ENCODE results near the gene NR3C2.
"Not testable (repeated sequence)": the region's sequence is repeated elsewhere in the genome, so short reads cannot be mapped to it uniquely, and the experiment has no call there.

Gene NR3C2

GRCh38 chr4:148196164-148196563, 246.1 kb downstream of the NR3C2 start:
- no peak for TF ChIP-seq EZH2 (IDR thresholded peaks at IDR 0.05; ENCODE audit: borderline replicate concordance, low read depth, low read length, severe bottlenecking)
- TF ChIP-seq CTCF (IDR thresholded peaks at IDR 0.05; ENCODE audit: borderline replicate concordance, extremely low read depth, low read length, poor library complexity, severe bottlenecking): no peak
- H3K27me3 ChIP-seq (ENCODE audit: insufficient read depth, low read length, poor library complexity): no peaks in the 10 kb centered on the region
- no peaks in the 10 kb centered on the region for H4K20me1 ChIP-seq (ENCODE audit: insufficient read depth, low read length)
- no peak overlapping the region for H3K4me3 ChIP-seq (ENCODE audit: low read depth in 1 of 2, low read length in 2 of 2)
- no peak overlapping the region for H3K4me2 ChIP-seq (ENCODE audit: insufficient read depth, low read length)
- H3K9me3 ChIP-seq (ENCODE audit: insufficient read depth, low read length, severe bottlenecking): no peaks in the 10 kb centered on the region
- no peaks in the 10 kb centered on the region for H3K79me2 ChIP-seq (ENCODE audit: insufficient read depth, low read length)
- H3K27ac ChIP-seq (ENCODE audit: low read length): no peak overlapping the region
- DNase-seq (no peak), ATAC-seq (ENCODE audit: insufficient read depth, low read depth) (no peak)
- H3K4me1 ChIP-seq (ENCODE audit: insufficient read depth, low read length): no peaks in the 10 kb centered on the region
- H2AFZ ChIP-seq (ENCODE audit: low read depth, low read length): no peak overlapping the region
- H3K36me3 ChIP-seq (ENCODE audit: insufficient read depth, low read length): no peaks in the 10 kb centered on the region
- no peak overlapping the region for H3K9ac ChIP-seq (ENCODE audit: low read depth, low read length)

- Histone ChIP-seq H3K27me3 (ENCODE audit: insufficient read depth, low read length, poor library complexity) (no peaks in the 10 kb centered on the region), H3K27ac (ENCODE audit: low read length) (no peak overlapping the region), H3K9ac (ENCODE audit: low read depth, low read length) (no peak overlapping the region), H3K79me2 (ENCODE audit: insufficient read depth, low read length) (no peaks in the 10 kb centered on the region), H3K36me3 (ENCODE audit: insufficient read depth, low read length) (no peaks in the 10 kb centered on the region), H4K20me1 (ENCODE audit: insufficient read depth, low read length) (no peaks in the 10 kb centered on the region), H3K4me3 (ENCODE audit: low read depth in 1 of 2, low read length in 2 of 2) (no peak overlapping the region), H2AFZ (ENCODE audit: low read depth, low read length) (no peak overlapping the region), H3K4me1 (ENCODE audit: insufficient read depth, low read length) (no peaks in the 10 kb centered on the region), H3K9me3 (ENCODE audit: insufficient read depth, low read length, severe bottlenecking) (no peaks in the 10 kb centered on the region), H3K4me2 (ENCODE audit: insufficient read depth, low read length) (no peak overlapping the region)
- TF ChIP-seq CTCF (IDR thresholded peaks at IDR 0.05; ENCODE audit: borderline replicate concordance, extremely low read depth, low read length, poor library complexity, severe bottlenecking) (no peak), EZH2 (IDR thresholded peaks at IDR 0.05; ENCODE audit: borderline replicate concordance, low read depth, low read length, severe bottlenecking) (no peak)
- ATAC-seq (ENCODE audit: insufficient read depth, low read depth): no peak
- no peak for DNase-seq
Measured at GRCh38 chr4:148192526-148192925, 249.7 kb downstream of the NR3C2 start.

GRCh38 chr4:148187454-148188222, 254.6 kb downstream of the NR3C2 start:
- H3K4me3 ChIP-seq (ENCODE audit: low read depth in 1 of 2, low read length in 2 of 2); H3K79me2 ChIP-seq (ENCODE audit: insufficient read depth, low read length); H3K4me2 ChIP-seq (ENCODE audit: insufficient read depth, low read length); H3K4me1 ChIP-seq (ENCODE audit: insufficient read depth, low read length); H3K27ac ChIP-seq (ENCODE audit: low read length); H3K9ac ChIP-seq (ENCODE audit: low read depth, low read length); H3K27me3 ChIP-seq (ENCODE audit: insufficient read depth, low read length, poor library complexity); H3K9me3 ChIP-seq (ENCODE audit: insufficient read depth, low read length, severe bottlenecking); H2AFZ ChIP-seq (ENCODE audit: low read depth, low read length); H4K20me1 ChIP-seq (ENCODE audit: insufficient read depth, low read length); ATAC-seq (ENCODE audit: insufficient read depth, low read depth); DNase-seq; H3K36me3 ChIP-seq (ENCODE audit: insufficient read depth, low read length): not testable (repeated sequence)

GRCh38 chr4:148184922-148185321, 257.3 kb downstream of the NR3C2 start:
- H3K36me3 ChIP-seq (ENCODE audit: insufficient read depth, low read length): no peaks in the 10 kb centered on the region

More at GRCh38 chr4:148184922-148185321, 257.3 kb downstream of the NR3C2 start:
- Histone ChIP-seq H2AFZ (ENCODE audit: low read depth, low read length) (no peak overlapping the region), H3K9me3 (ENCODE audit: insufficient read depth, low read length, severe bottlenecking) (no peaks in the 10 kb centered on the region), H3K4me3 (ENCODE audit: low read depth in 1 of 2, low read length in 2 of 2) (no peak overlapping the region), H3K27me3 (ENCODE audit: insufficient read depth, low read length, poor library complexity) (no peaks in the 10 kb centered on the region), H4K20me1 (ENCODE audit: insufficient read depth, low read length) (no peaks in the 10 kb centered on the region), H3K9ac (ENCODE audit: low read depth, low read length) (no peak overlapping the region), H3K4me1 (ENCODE audit: insufficient read depth, low read length) (no peaks in the 10 kb centered on the region), H3K27ac (ENCODE audit: low read length) (no peak overlapping the region), H3K4me2 (ENCODE audit: insufficient read depth, low read length) (no peak overlapping the region), H3K79me2 (ENCODE audit: insufficient read depth, low read length) (no peaks in the 10 kb centered on the region)
- DNase-seq (no peak), ATAC-seq (ENCODE audit: insufficient read depth, low read depth) (no peak)
- TF ChIP-seq CTCF (IDR thresholded peaks at IDR 0.05; ENCODE audit: borderline replicate concordance, extremely low read depth, low read length, poor library complexity, severe bottlenecking) (no peak), EZH2 (IDR thresholded peaks at IDR 0.05; ENCODE audit: borderline replicate concordance, low read depth, low read length, severe bottlenecking) (no peak)
